ENCODE measurements around the gene FRMD3.

DNA sequence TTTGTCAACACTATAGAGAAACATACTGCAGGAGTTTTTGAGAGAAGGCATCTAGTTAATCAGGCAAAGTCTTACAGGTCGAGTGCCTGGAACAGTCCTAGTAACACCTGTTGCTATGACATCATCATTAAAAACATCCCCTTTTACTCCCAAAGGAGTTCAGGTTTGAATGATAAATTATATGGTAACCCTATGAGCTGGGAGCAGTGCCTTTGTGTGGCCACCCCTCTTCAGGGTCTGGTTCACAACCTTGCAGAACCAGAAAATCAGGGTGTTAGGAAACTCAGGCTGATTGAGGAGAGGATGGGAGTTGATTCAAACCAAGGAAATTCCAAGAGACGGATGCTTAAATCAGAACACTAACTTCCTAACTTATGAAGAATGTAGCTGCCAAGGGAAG is 296.1 kb downstream of the FRMD3 start:
- no peak for TF ChIP-seq GATA3 (IDR thresholded peaks at IDR 0.05; ENCODE audit: low read depth, low read length)
- no peak for TF ChIP-seq GATA2 (IDR thresholded peaks at IDR 0.05; ENCODE audit: low read depth, low read length)
